DMS 273 treated with DMSO at 0.1 percent for 48 hours (cell line): Measurements from ENCODE around the gene TMEM131.
"Not testable (repeated sequence)": the region's sequence is repeated elsewhere in the genome, so short reads cannot be mapped to it uniquely, and the experiment has no call there.

ENCODE experiments used
- DNase-seq: peaks from one replicate; lab custom pipeline; 2025; lab: John Stamatoyannopoulos, UW

Gene TMEM131

GRCh38 chr2:97858442-97858841 is 137.3 kb downstream of the TMEM131 start:
- DNase-seq = no peak

- no peak for DNase-seq
Measured at GRCh38 chr2:97857553-97857952, 138.2 kb downstream of the TMEM131 start.

GRCh38 chr2:97853057-97853456 is 142.7 kb downstream of the TMEM131 start:
- not testable (repeated sequence) for DNase-seq

- no peak for DNase-seq
Measured at GRCh38 chr2:97851172-97851571, 144.6 kb downstream of the TMEM131 start.

GRCh38 chr2:97849881-97850528 is 145.7 kb downstream of the TMEM131 start:
- no peak for DNase-seq

- no peak for DNase-seq
Measured at GRCh38 chr2:97848306-97848705, 147.4 kb downstream of the TMEM131 start.

GRCh38 chr2:97846716-97847115 is 149.0 kb downstream of the TMEM131 start:
- DNase-seq = not testable (repeated sequence)

GRCh38 chr2:97845818-97846217 is 149.9 kb downstream of the TMEM131 start:
- DNase-seq = no peak

GRCh38 chr2:97845133-97845532 is 150.6 kb downstream of the TMEM131 start:
- DNase-seq = no peak

- peak; percentile 79 for DNase-seq
Measured at GRCh38 chr2:97844311-97844859, 151.4 kb downstream of the TMEM131 start.

- no peak for DNase-seq
Measured at GRCh38 chr2:97840198-97840597, 155.6 kb downstream of the TMEM131 start.

- no peak for DNase-seq
Measured at GRCh38 chr2:97834610-97835009, 161.1 kb downstream of the TMEM131 start.

- DNase-seq = no peak
Measured at GRCh38 chr2:97831121-97831520, 164.6 kb downstream of the TMEM131 start.

GRCh38 chr2:97829255-97829654 is 166.5 kb downstream of the TMEM131 start:
- DNase-seq = not testable (repeated sequence)

- not testable (repeated sequence) for DNase-seq
Measured at GRCh38 chr2:97827013-97827412, 168.7 kb downstream of the TMEM131 start.

GRCh38 chr2:97826266-97826847 is 169.4 kb downstream of the TMEM131 start:
- DNase-seq = not testable (repeated sequence)

- not testable (repeated sequence) for DNase-seq
Measured at GRCh38 chr2:97824011-97824410, 171.7 kb downstream of the TMEM131 start.

GRCh38 chr2:97821862-97822261 is 173.9 kb downstream of the TMEM131 start:
- DNase-seq = not testable (repeated sequence)

- no peak for DNase-seq
Measured at GRCh38 chr2:97819754-97820153, 176.0 kb downstream of the TMEM131 start.

- DNase-seq = no peak
Measured at GRCh38 chr2:97816411-97816810, 179.3 kb downstream of the TMEM131 start.

GRCh38 chr2:97812931-97813330 is 182.8 kb downstream of the TMEM131 start:
- DNase-seq = no peak

- no peak for DNase-seq
Measured at GRCh38 chr2:97808816-97809215, 186.9 kb downstream of the TMEM131 start.
